Liver (tissue), 9 donors: Measurements from ENCODE around the gene PLAA. TPM values are rescaled to one million over a fixed set of nuclear protein-coding genes. Genes with fewer than 3 reads are reported as not detected.

Experiments
- DNase-seq: peaks from one replicate; pipeline ENCODE4 v3.0.0-alpha.2; 2017; ENCODE audit warnings: low spot score
- H3K27ac ChIP-seq, 2 donors: one replicate each; pipeline ENCODE4 v1.7.0; 2013; ENCODE audit warnings: inconsistent platforms in 2 of 2, low read length in 2 of 2, control low read depth in 1 of 2, low read depth in 1 of 2, mild to moderate bottlenecking in 1 of 2
- H3K27me3 ChIP-seq, 4 donors: one replicate each; pipeline versions ENCODE4 v1.6.1 to v1.7.0; 2013; ENCODE audit warnings: low read length in 3 of 4, inconsistent platforms in 1 of 4, mild to moderate bottlenecking in 1 of 4, moderate library complexity in 1 of 4; ENCODE audit not compliant: control insufficient read depth in 4 of 4, insufficient read depth in 4 of 4
- H3K36me3 ChIP-seq, 4 donors: one replicate each; pipeline versions ENCODE4 v1.6.1 to v1.7.0; 2013; ENCODE audit warnings: low read length in 3 of 4, mild to moderate bottlenecking in 3 of 4, low read depth in 1 of 4, moderate library complexity in 1 of 4; ENCODE audit not compliant: control insufficient read depth in 4 of 4, insufficient read depth in 3 of 4
- H3K4me1 ChIP-seq, 4 donors: one replicate each; pipeline versions ENCODE4 v1.6.1 to v1.7.0; 2013; ENCODE audit warnings: low read length in 3 of 4, mild to moderate bottlenecking in 3 of 4, moderate library complexity in 1 of 4; ENCODE audit not compliant: control insufficient read depth in 4 of 4, insufficient read depth in 4 of 4
- H3K4me3 ChIP-seq, 3 donors: one replicate each; pipeline versions ENCODE4 v1.6.1 to v1.7.0; 2013; ENCODE audit warnings: low read length in 3 of 3, control low read depth in 1 of 3, low read depth in 1 of 3, mild to moderate bottlenecking in 1 of 3
- H3K9ac ChIP-seq, 2 donors: one replicate each; pipeline ENCODE4 v1.7.0; 2013; ENCODE audit warnings: low read length in 2 of 2, mild to moderate bottlenecking in 2 of 2, moderate library complexity in 2 of 2, control low read depth in 1 of 2, low read depth in 1 of 2
- H3K9me3 ChIP-seq, 4 donors: one replicate each; pipeline versions ENCODE4 v1.6.1 to v1.7.0; 2013; ENCODE audit warnings: low read length in 3 of 4; ENCODE audit not compliant: control insufficient read depth in 4 of 4
- ATF3 ChIP-seq: IDR thresholded peaks from 2 replicates; pipeline ENCODE4 v1.6.1; 2016; ENCODE audit warnings: antibody characterized with exemption
- EGR1 ChIP-seq, 2 donors: IDR thresholded peaks; 2 replicates each; pipeline ENCODE4 v1.6.1; 2016 to 2018; ENCODE audit warnings: antibody characterized with exemption in 2 of 2, low read depth in 2 of 2
- FOXA1 ChIP-seq: IDR thresholded peaks from 2 replicates; pipeline ENCODE4 v1.6.1; 2016; ENCODE audit warnings: antibody characterized with exemption
- FOXA2 ChIP-seq: IDR thresholded peaks from 2 replicates; pipeline ENCODE4 v1.6.1; 2016; ENCODE audit warnings: antibody characterized with exemption
- GABPA ChIP-seq, 2 donors: IDR thresholded peaks in 1 of 2; conservative IDR thresholded peaks in 1 of 2; 2 replicates each; pipeline ENCODE4 v1.6.1; 2016; ENCODE audit warnings: antibody characterized with exemption in 2 of 2, mild to moderate bottlenecking in 1 of 2, moderate library complexity in 1 of 2
- HNF4A ChIP-seq, 2 donors: conservative IDR thresholded peaks; 2 replicates each; pipeline ENCODE4 v1.6.1; 2016; ENCODE audit warnings: antibody characterized with exemption in 2 of 2, mild to moderate bottlenecking in 2 of 2
- HNF4G ChIP-seq: IDR thresholded peaks from 2 replicates; pipeline ENCODE4 v1.6.1; 2016; ENCODE audit warnings: antibody characterized with exemption
- JUND ChIP-seq, 2 donors: IDR thresholded peaks; 2 replicates each; pipeline ENCODE4 v1.6.1; 2016; ENCODE audit warnings: antibody characterized with exemption in 2 of 2
- MAX ChIP-seq: IDR thresholded peaks from 2 replicates; pipeline ENCODE4 v1.6.1; 2016; ENCODE audit warnings: antibody characterized with exemption
- NR2F2 ChIP-seq: IDR thresholded peaks from 2 replicates; pipeline ENCODE4 v1.6.1; 2016; ENCODE audit warnings: antibody characterized with exemption
- RAD21 ChIP-seq, 2 donors: IDR thresholded peaks; 2 replicates each; pipeline ENCODE4 v1.6.1; 2016; ENCODE audit warnings: antibody characterized with exemption in 2 of 2, mild to moderate bottlenecking in 2 of 2
- REST ChIP-seq: IDR thresholded peaks from 2 replicates; pipeline ENCODE4 v1.6.1; 2016; ENCODE audit warnings: antibody characterized with exemption, mild to moderate bottlenecking
- RXRA ChIP-seq, 2 donors: IDR thresholded peaks; 2 replicates each; pipeline ENCODE4 v1.6.1; 2017 to 2018; ENCODE audit warnings: antibody characterized with exemption in 2 of 2, mild to moderate bottlenecking in 1 of 2
- SP1 ChIP-seq: IDR thresholded peaks from 2 replicates; pipeline ENCODE4 v1.6.1; 2018; ENCODE audit warnings: antibody characterized with exemption, mild to moderate bottlenecking
- TAF1 ChIP-seq: conservative IDR thresholded peaks from 2 replicates; pipeline ENCODE4 v1.6.1; 2016; ENCODE audit warnings: antibody characterized with exemption, mild to moderate bottlenecking
- YY1 ChIP-seq: IDR thresholded peaks from 2 replicates; pipeline ENCODE4 v1.6.1; 2016; ENCODE audit warnings: antibody characterized with exemption, mild to moderate bottlenecking
- ZBTB33 ChIP-seq: IDR thresholded peaks from 2 replicates; pipeline ENCODE4 v1.6.1; 2016; ENCODE audit warnings: antibody characterized with exemption
- WGBS: extraction: QIAGEN DNeasy Blood & Tissue Kit; methylation state at CpG from one replicate; pipeline ENCODE4 v1.1.7; 2013; 5-methylcytosine and 5-hydroxymethylcytosine counted together
- polyA plus RNA-seq, 2 donors: library from polyadenylated mRNA; stranded (reverse) in 1 of 2; unstranded in 1 of 2; fragments of 200-250 nt in 1 of 2; fragments of >200 nt in 1 of 2; fragmentation: Nextera tagmentation in 1 of 2; extraction: Ambion mirVana in 1 of 2; gene quantifications; one replicate each; pipeline versions ENCODE4 v1.2.1 to v1.2.3, GENCODE V29; 2013 to 2015
- total RNA-seq, 2 donors: library from RNA; depleted of rRNA; stranded (reverse); fragments of >200 nt; gene quantifications; one replicate each; pipeline ENCODE4 v1.2.3, GENCODE V29; 2014
- TF ChIP-seq, protein P1 (sequence below): fragments of 150-350 bp; IDR thresholded peaks from 2 replicates; pipeline ENCODE4 v1.5.1; 2017; ENCODE audit warnings: improper control_type of control experiment, low read depth, low read length; ENCODE audit not compliant: missing input control
- donor health status: healthy.
- donor health status: healthy.
- donor health status: healthy.
- donor health status: healthy.
- donor health status: healthy.

The PLAA gene
- total RNA-seq = 10 to 100 TPM; 23.9 to 29.5 TPM
- polyA plus RNA-seq = 10 to 100 TPM in 1 of 2 donors, 1 to 10 TPM in 1; 7.5 to 14.4 TPM

GRCh38 chr9:26946753-26947727 lies at the start of gene PLAA:
Gene PLAA (minus strand): TSS chr9:26947242. CDS start chr9:26947045, 197 bp downstream.
- peak in 1 of 2 donors; percentile 45 for TF ChIP-seq RXRA (IDR thresholded peaks at IDR 0.05)
- TF ChIP-seq HNF4A (conservative IDR thresholded peaks at IDR 0.05) = peak in 1 of 2 donors; percentile 12
- peak; percentile 78 for TF ChIP-seq REST
- TF ChIP-seq EGR1 (IDR thresholded peaks at IDR 0.05; ENCODE audit: low read depth in 2 of 2) = peak in 1 of 2 donors; percentile 52
- no peak for TF ChIP-seq NR2F2
- peak in 1 of 2 donors; percentile 47 for TF ChIP-seq JUND (IDR thresholded peaks at IDR 0.05)
- no peak for TF ChIP-seq RAD21 (IDR thresholded peaks at IDR 0.05)
- TF ChIP-seq ATF3 = peak; percentile 57
- TF ChIP-seq ZBTB33 = peak; percentile 91
- peak; percentile 91 for TF ChIP-seq YY1
- TF ChIP-seq GABPA (IDR thresholded peaks at IDR 0.05 in 1 of 2, conservative IDR thresholded peaks at IDR 0.05 in 1 of 2) = peak; percentile 81 to 97
- TF ChIP-seq FOXA2 = no peak
- TF ChIP-seq HNF4G = no peak
- TF ChIP-seq MAX = peak; percentile 74
- TF ChIP-seq TAF1 = peak; percentile 47
- TF ChIP-seq, protein P1, sequence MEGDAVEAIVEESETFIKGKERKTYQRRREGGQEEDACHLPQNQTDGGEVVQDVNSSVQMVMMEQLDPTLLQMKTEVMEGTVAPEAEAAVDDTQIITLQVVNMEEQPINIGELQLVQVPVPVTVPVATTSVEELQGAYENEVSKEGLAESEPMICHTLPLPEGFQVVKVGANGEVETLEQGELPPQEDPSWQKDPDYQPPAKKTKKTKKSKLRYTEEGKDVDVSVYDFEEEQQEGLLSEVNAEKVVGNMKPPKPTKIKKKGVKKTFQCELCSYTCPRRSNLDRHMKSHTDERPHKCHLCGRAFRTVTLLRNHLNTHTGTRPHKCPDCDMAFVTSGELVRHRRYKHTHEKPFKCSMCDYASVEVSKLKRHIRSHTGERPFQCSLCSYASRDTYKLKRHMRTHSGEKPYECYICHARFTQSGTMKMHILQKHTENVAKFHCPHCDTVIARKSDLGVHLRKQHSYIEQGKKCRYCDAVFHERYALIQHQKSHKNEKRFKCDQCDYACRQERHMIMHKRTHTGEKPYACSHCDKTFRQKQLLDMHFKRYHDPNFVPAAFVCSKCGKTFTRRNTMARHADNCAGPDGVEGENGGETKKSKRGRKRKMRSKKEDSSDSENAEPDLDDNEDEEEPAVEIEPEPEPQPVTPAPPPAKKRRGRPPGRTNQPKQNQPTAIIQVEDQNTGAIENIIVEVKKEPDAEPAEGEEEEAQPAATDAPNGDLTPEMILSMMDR = no peak
- no peak for TF ChIP-seq FOXA1
- TF ChIP-seq SP1 = peak; percentile 46
- peak within 1 kb of the TSS; percentile 91 to 97 for H3K27ac ChIP-seq
- no peaks in the 10 kb centered on the region for H3K36me3 ChIP-seq
- DNase-seq = peak; percentile 89
- no peaks in the 10 kb centered on the region for H3K27me3 ChIP-seq
- WGBS = under 1% methylated on average over 76 of the region's 76 CpGs
- peaks cover 5 to 31% (median 18%) of the 10 kb centered on the region in 4 donors for H3K4me1 ChIP-seq
- no peaks in the 10 kb centered on the region for H3K9me3 ChIP-seq
- peak within 1 kb of the TSS; percentile 72 to 92 (median 91) for H3K4me3 ChIP-seq
- peak within 1 kb of the TSS; percentile 95 to 97 for H3K9ac ChIP-seq
